ENCODE results near the gene METTL1.

The METTL1 gene

DNA sequence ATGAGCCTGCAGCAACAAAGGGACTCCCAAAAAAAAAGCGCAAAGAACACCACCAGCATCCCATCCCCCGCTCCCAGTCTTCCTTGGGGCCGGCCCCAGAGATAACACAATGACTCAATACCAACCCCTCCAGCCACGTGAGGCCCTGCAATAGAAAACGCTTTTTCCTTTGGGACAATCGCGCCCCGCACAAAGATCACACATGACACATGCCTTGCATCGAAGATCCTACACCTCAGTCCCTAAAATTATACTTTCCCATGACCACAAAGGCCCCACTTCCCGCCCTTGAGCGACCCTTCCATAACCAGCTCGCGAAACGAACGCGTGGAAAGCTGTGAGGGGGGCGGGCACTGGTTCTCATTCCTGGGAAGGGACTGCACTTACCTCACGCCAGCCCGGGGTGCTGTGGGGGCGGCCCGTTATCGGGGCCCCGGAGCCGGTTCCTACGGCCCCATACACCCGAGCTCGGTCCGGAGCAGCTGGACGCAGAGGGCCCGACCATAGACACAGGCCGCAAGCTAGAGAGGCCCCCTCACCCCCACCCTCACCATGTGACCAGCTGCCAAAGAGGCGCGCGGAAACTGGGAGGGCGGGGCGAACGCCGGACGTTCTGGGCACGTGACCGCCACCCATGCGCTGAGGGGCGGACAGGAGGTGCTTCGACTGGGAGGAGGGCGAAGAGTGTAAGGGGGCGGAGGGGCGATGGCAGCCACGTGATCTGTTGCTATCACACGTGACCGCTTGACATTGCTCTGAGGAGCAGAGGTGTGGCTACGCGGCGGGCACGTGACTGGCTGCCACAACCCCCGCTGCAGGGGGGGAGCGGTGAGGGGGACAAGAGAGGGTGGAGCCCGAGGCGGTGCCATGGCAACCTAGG is 19.9 kb downstream of the METTL1 start, which contains the start of gene CDK4:
Gene CDK4 (minus strand): TSS at position 523 of the 880 bp plus-strand sequence. CDS start 593 bp downstream, outside the sequence.
- peak; percentile 100 for DNase-seq

DNA sequence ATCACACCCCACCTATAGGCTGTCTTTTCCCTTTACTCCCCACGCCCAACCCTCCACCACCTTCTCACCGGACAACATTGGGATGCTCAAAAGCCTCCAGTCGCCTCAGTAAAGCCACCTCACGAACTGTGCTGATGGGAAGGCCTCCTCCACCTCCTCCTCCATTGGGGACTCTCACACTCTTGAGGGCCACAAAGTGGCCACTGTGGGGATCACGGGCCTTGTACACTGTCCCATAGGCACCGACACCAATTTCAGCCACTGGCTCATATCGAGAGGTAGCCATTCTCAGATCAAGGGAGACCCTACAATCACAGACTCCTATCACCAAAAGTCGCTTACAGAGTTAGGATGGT is 20.5 kb downstream of the METTL1 start:
- DNase-seq, result no peak

DNA sequence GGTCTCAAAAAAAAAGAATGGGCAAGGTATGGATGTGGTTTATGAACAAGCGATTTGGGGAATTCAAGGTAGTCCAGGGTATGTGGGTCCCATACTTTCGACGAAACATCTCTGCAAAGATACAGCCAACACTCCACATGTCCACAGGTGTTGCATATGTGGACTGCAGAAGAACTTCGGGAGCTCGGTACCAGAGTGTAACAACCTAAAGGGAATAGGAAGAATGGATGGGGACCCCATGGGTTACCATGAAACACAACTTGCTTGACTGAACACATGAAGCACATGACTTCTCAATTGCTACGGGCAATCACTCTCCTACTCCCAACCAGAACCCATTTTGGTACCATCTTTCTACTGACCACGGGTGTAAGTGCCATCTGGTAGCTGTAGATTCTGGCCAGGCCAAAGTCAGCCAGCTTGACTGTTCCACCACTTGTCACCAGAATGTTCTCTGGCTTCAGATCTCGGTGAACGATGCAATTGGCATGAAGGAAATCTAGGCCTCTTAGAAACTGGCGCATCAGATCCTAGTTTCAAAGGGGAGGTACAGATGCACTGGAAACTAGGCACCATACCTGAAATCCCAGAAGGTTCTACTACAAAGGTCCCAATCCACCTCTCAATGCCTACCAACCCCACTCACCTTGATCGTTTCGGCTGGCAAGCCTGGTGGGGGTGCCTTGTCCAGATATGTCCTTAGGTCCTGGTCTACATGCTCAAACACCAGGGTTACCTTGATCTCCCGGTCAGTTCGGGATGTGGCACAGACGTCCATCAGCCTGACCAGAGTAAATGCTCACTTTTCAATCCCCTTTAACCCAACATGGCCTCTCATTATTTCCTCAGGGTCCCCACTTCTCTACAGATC is 21.1 kb downstream of the METTL1 start:
- DNase-seq, result no peak

- no peak for DNase-seq
Observed at GRCh38 chr12:57749061-57749460, 22.8 kb downstream of the METTL1 start.

DNA sequence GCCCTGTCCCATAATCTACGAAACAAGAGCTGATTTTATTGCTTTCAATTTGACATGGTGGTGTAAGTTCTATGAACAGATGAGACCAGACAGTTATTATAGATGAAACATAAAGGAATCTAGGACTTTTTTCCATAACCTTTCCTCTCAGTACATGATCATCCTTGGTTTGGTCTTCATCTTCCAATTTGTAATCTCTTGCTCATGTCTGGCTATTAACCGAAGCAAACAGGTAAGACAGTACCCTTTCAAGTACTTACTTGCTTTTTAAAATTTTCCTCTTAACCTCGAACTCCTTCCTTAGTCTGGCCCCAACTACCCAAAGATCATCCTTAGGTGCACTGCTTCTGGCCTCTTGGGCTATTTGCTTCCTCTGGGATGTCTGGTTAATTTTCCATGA is 25.9 kb downstream of the METTL1 start:
- no peak for DNase-seq

DNA sequence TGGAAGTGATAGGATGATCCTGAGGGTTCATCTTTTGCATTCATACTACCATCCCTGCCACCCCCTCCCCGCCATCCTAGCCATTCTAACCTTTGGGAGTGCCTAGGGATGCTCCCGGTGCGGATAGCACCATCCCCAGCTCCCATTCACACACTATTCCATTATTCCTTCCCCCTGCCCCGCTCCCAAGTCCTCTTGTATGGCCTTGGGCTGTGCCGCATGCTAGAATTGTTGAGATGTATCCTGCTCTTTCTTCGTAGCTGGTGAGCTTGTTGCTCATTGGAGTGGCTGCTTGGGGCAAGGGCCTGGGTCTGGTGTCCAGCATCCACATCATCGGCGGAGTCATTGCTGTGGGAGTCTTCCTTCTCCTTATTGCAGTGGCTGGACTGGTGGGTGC is 26.4 kb downstream of the METTL1 start:
- no peak for DNase-seq

DNA sequence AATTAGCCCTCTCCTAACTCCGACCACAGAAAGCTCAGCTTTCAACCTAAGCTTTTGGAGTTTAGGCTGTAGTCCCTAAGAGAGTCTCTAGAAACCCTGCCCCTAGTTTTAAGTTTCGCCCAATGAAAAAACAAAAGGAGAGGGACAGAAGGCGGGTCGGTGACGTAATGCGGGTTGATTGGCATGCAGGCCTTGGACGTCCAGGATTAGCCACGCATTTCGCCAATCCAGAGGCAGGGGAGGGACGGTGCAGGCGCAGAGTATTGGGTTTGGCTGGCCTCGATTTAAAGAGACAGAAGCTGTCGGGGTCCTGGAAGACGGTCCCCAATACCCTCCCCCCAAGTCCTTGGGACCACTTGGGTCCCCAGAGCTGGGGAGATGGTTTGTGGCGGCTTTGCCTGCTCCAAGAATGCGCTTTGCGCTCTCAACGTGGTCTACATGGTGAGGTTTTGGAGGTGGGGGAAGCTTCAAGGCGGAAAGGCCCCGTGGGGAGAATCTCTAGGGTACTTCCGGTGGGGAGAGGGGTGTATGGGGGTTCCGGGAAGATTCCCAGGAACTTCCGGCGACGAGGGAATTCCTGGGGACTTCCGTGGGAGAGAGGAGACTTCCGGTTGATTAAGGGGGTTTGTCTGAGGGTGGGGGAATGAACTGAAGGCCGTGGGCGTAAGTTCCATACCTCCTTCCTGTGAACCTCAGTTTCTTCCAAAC is 27.0 kb downstream of the METTL1 start, which contains the start of gene TSPAN31:
Gene TSPAN31 (plus strand): TSS at position 263 of the 708 bp plus-strand sequence. CDS start 116 bp downstream, at position 379.
- DNase-seq, result peak; percentile 96

DNA sequence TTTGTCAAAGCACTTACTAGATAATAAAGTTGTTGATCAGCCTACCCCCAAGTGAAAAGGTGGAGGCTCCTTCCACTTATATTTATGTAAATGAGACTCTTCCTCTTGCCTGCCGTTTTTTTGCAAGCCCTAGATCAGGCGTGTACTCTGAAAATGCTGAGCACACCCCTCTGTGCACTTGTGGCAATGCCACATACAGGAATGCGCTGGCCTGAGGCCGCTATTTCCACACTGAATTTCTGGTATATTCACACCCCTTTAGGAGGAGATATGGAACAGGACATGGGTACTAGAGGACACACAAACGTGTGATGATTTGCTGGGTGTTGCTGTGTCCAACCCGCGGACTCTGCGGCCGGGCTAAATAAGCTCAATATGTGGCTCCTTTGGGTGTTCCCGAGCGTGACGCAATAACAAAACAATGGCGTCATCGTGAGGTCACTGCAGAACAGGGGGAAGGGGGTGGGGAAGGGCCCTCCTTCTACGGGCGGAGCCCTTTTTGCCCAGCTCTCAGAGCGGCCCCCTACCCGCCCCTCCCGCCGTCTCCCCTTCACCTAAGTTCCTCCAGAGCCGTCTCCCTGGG is 27.6 kb downstream of the METTL1 start:
- DNase-seq, result peak; percentile 70

- DNase-seq, result no peak
Observed at GRCh38 chr12:57743769-57744168, 28.1 kb downstream of the METTL1 start.

GRCh38 chr12:57741844-57742738 is 29.8 kb downstream of the METTL1 start:
- peak; percentile 90 for DNase-seq

DNA sequence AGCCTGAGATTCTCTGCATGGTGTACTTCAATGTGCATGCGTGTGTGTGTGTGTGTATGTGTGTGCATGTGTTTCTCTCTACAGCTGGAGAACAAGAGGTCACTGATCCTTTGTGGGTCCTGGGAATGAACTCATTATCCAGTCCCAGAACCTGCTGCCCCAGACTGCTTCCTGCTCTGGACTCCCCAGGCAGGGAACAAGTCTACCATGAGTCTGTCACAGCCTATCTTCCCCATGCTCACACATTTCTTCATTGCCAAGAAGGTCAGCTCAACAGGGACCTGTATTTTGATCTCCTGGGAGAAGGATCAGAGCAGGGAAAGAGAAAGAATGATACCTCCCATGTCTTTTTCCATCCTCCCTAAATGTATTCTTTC is 30.5 kb downstream of the METTL1 start:
- no peak for DNase-seq

DNA sequence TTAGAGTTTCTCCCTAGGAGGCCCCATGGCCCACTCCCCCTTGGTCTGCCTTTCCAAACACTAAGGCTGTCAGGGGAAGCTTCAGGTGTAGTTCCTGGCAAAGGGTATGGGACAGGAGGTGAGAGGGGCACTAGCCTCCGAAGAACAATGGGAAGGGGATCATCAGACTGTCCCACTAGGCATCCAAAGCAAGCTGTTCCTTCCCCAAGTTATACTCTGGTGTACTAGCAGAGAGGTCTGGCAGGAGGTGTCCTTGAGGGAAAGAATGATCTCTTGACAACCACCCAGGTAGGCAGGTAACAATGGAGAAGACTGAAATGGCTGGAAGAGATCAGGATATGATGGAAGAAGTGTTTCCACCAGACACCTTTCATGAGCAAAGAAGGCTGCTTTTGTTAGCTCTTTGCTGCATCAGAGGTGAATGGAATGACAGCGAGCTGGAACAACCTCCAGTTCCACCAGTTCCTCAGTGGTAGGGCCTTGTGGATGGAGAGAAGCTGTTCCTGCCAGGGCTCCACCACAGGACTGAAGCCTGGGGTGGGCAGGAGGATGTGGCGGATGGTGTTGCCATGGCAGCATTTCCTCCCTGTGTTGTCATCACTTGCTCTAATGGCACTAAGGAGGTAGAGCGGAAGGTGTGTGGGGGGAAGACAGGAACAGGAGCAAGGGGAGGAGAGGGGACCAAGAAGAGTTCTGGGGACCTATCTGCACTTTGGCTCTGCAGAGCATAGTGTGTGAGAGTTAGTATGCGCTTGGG is 31.1 kb downstream of the METTL1 start:
- peak; percentile 87 for DNase-seq

- DNase-seq, result no peak
Observed at GRCh38 chr12:57739914-57740538, 31.9 kb downstream of the METTL1 start.

- no peak for DNase-seq
Observed at GRCh38 chr12:57739387-57739786, 32.5 kb downstream of the METTL1 start.

- no peak for DNase-seq
Observed at GRCh38 chr12:57738661-57739237, 33.2 kb downstream of the METTL1 start, which contains the start of gene AGAP2. Gene AGAP2 (minus strand): TSS chr12:57738742. CDS start chr12:57738246, 496 bp downstream.

- no peak for DNase-seq
Observed at GRCh38 chr12:57737467-57738460, 34.1 kb downstream of the METTL1 start.

DNA sequence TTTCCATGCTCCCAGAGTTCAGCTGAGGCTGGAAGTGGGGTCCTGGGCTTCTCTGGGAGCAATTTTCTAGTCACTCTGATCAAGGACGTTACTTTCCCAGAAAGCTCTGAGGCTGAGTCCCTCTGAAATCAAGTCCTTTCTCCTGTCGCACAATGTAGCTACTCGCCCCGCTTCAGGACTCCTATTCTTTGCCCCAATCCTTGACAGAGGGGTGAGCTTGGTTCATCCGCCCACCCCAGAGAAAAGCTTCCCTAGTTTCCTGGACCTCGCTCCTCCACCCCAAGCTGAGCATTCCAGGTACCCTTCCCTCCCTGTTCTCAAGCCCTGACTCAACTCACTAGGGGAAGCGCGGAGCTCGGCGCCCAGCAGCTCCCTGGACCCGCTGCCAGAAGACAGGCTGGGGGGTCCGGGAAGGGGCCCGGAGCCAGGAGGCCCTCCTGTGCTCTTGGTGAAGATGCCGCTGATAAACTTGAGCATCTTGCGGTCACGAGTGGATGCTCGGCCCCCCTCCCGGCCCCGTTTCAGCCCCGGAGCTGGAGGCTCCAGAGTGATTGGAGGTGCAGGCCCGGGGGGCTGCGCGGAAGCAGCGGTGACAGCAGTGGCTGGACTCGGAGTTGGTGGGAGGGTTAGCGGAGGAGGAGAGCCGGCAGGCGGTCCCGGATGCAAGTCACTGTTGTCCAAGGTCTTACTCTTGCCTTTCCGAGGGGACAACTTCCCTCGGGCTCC is 35.0 kb downstream of the METTL1 start:
- no peak for DNase-seq
